Astrocyte (in vitro differentiated cells and primary cell): ENCODE data around the gene SEPTIN1.

Experiments
- CTCF ChIP-seq: IDR thresholded peaks from 2 replicates; pipeline ENCODE4 v1.5.1; 2011; ENCODE audit warnings: low read depth, mild to moderate bottlenecking, inconsistent platforms, low read length, moderate library complexity; ENCODE audit not compliant: insufficient read depth
- EZH2 ChIP-seq: IDR thresholded peaks from 2 replicates; pipeline ENCODE4 v1.6.1; 2012; ENCODE audit warnings: mild to moderate bottlenecking, low read length, inconsistent platforms; ENCODE audit not compliant: insufficient read depth

GRCh38 chr16:30380072-30380802 is 2.1 kb downstream of the SEPTIN1 start:
- TF ChIP-seq CTCF (no peak), EZH2 (no peak)
